K562 (cell line): ENCODE data around the gene DBP. TPM values are rescaled to one million over a fixed set of nuclear protein-coding genes. Genes with fewer than 3 reads are reported as not detected.
A peak's percentile ranks its signal among the peaks of the same experiment; 100 is the strongest.

Source experiments
- ATF3 ChIP-seq, 2 experiments: fragments of 450-650 bp in 1 of 2; sonication (generic) in 1 of 2; formaldehyde crosslinking in 1 of 2; IDR thresholded peaks in 1 of 2; conservative IDR thresholded peaks in 1 of 2; 2 replicates each; pipeline versions ENCODE4 v1.6.1 to v1.8.1; 2016 to 2023; ENCODE audit warnings: mild to moderate bottlenecking in 2 of 2, moderate library complexity in 2 of 2, inconsistent platforms in 1 of 2, missing genetic modification reagents in 1 of 2
- BDP1 ChIP-seq: IDR thresholded peaks from 3 replicates; pipeline ENCODE4 v1.6.1; 2011; ENCODE audit not compliant: insufficient read length, insufficient read depth
- BRD9 ChIP-seq: fragments of 450-650 bp; IDR thresholded peaks from 2 replicates; pipeline ENCODE4 v1.6.1; 2018; ENCODE audit warnings: low read depth; ENCODE audit not compliant: partially characterized antibody
- ESRRB ChIP-seq: fragments of 250-450 bp; sonication (Bioruptor Pico); IDR thresholded peaks from 2 replicates; pipeline ENCODE4 v1.5.0; 2020; ENCODE audit warnings: mild to moderate bottlenecking, moderate library complexity, borderline replicate concordance
- KAT8 ChIP-seq: fragments of 450-650 bp; IDR thresholded peaks from 2 replicates; pipeline ENCODE4 v1.6.1; 2016; ENCODE audit warnings: low read depth, mild to moderate bottlenecking
- MBD2 ChIP-seq: sonication (generic); IDR thresholded peaks from 2 replicates; pipeline ENCODE4 v1.6.1; 2016; ENCODE audit warnings: low read depth, borderline replicate concordance
- NFIX ChIP-seq: fragments of 250-450 bp; sonication (Bioruptor Pico); IDR thresholded peaks from 2 replicates; pipeline ENCODE4 v1.4.0; 2020; ENCODE audit warnings: low read depth, mild to moderate bottlenecking, moderate library complexity
- PTBP1 ChIP-seq: fragments of 200-400 bp; formaldehyde crosslinking; IDR thresholded peaks from 2 replicates; pipeline ENCODE4 v1.6.1; 2017; ENCODE audit warnings: low read depth, low read length
- SLC30A9 ChIP-seq: fragments of 250-450 bp; sonication (Bioruptor Pico); IDR thresholded peaks from 2 replicates; pipeline ENCODE4 v1.8.0; 2022; ENCODE audit warnings: mild to moderate bottlenecking, moderate library complexity
- SMC3 ChIP-seq: conservative IDR thresholded peaks from 2 replicates; pipeline ENCODE4 v1.6.1; 2011; ENCODE audit warnings: low read depth, low read length, improper control_type of control experiment; ENCODE audit not compliant: insufficient read depth
- SNIP1 ChIP-seq: fragments of 450-650 bp; IDR thresholded peaks from 2 replicates; pipeline ENCODE4 v1.7.1; 2017; ENCODE audit warnings: low read depth, mild to moderate bottlenecking
- XRCC4 ChIP-seq: IDR thresholded peaks from one replicate; pipeline ENCODE4 v1.6.1; 2011; ENCODE audit not compliant: insufficient read depth, insufficient read length; ENCODE audit errors: extremely low read depth
- ZNF175 ChIP-seq: fragments of 200-800 bp; sonication (Bioruptor generic); IDR thresholded peaks from 2 replicates; pipeline ENCODE4 v1.6.1; 2016; ENCODE audit warnings: low read depth, mild to moderate bottlenecking, missing genetic modification characterization, missing compliant biosample characterization
- ZNF3 ChIP-seq: fragments of 250-450 bp; sonication (Bioruptor Pico); IDR thresholded peaks from 2 replicates; pipeline ENCODE4 v1.5.0; 2021; ENCODE audit warnings: mild to moderate bottlenecking, moderate library complexity
- ZNF316 ChIP-seq: fragments of 450-650 bp; IDR thresholded peaks from 2 replicates; pipeline ENCODE4 v1.6.1; 2016
- ZNF431 ChIP-seq: sonication (generic); formaldehyde crosslinking; IDR thresholded peaks from 2 replicates; pipeline ENCODE4 v1.8.0; 2022; ENCODE audit warnings: mild to moderate bottlenecking, missing genetic modification reagents
- ZNF57 ChIP-seq: fragments of 450-650 bp; formaldehyde crosslinking; IDR thresholded peaks from 2 replicates; pipeline ENCODE4 v1.4.0; 2020; ENCODE audit warnings: mild to moderate bottlenecking, moderate library complexity
- polyA plus RNA-seq, 8 experiments: library from polyadenylated mRNA; depleted of rRNA in 4 of 8; stranded (reverse) in 5 of 8; unstranded in 3 of 8; fragments of >200 nt; fragmentation: Nextera tagmentation in 2 of 8; fragmentation: Illumina TruSeq in 1 of 8; extraction: Ambion mirVana in 2 of 8; extraction: Trizol in 1 of 8; gene quantifications; 2 replicates each; pipeline versions ENCODE4 v1.2.1 to v1.2.3, GENCODE V29; 2011 to 2014; ENCODE audit warnings: inconsistent platforms in 1 of 8, missing spikeins in 1 of 8
- total RNA-seq, 7 experiments: library from RNA; depleted of rRNA in 6 of 7; stranded (reverse); fragments of >200 nt in 6 of 7; fragmentation: Illumina TruSeq in 2 of 7; extraction: Trizol in 2 of 7; gene quantifications; 2 replicates each; pipeline versions ENCODE4 v1.2.1 to v1.2.3, GENCODE V29; 2011 to 2021; ENCODE audit warnings: low replicate concordance in 1 of 7
- TF ChIP-seq, protein P1 (sequence below): sonication (generic); formaldehyde crosslinking; IDR thresholded peaks from 2 replicates; pipeline ENCODE4 v1.8.0; 2023; ENCODE audit warnings: mild to moderate bottlenecking, missing genetic modification reagents
- TF ChIP-seq, protein P2 (sequence below), 3 experiments: IDR thresholded peaks in 2 of 3; conservative IDR thresholded peaks in 1 of 3; 2 replicates each; pipeline ENCODE4 v1.5.1; 2011 to 2012; ENCODE audit warnings: low read length in 3 of 3, mild to moderate bottlenecking in 3 of 3, control low read depth in 2 of 3, improper control_type of control experiment in 1 of 3, inconsistent platforms in 1 of 3, low read depth in 1 of 3, mixed read lengths in 1 of 3, moderate library complexity in 1 of 3; ENCODE audit not compliant: insufficient read depth in 2 of 3
- TF ChIP-seq, protein P3 (sequence below): fragments of 250-450 bp; sonication (Bioruptor Pico); IDR thresholded peaks from 2 replicates; pipeline ENCODE4 v1.8.0; 2022; ENCODE audit warnings: moderate library complexity, mild to moderate bottlenecking, inconsistent platforms

The DBP gene
- total and polyA plus RNA-seq, 9 of the 15 experiments (the other 6 are each of a cell fraction or from before 2014, with no cell fraction given): 0.25 to 5.5 (median 1.8) TPM

DNA sequence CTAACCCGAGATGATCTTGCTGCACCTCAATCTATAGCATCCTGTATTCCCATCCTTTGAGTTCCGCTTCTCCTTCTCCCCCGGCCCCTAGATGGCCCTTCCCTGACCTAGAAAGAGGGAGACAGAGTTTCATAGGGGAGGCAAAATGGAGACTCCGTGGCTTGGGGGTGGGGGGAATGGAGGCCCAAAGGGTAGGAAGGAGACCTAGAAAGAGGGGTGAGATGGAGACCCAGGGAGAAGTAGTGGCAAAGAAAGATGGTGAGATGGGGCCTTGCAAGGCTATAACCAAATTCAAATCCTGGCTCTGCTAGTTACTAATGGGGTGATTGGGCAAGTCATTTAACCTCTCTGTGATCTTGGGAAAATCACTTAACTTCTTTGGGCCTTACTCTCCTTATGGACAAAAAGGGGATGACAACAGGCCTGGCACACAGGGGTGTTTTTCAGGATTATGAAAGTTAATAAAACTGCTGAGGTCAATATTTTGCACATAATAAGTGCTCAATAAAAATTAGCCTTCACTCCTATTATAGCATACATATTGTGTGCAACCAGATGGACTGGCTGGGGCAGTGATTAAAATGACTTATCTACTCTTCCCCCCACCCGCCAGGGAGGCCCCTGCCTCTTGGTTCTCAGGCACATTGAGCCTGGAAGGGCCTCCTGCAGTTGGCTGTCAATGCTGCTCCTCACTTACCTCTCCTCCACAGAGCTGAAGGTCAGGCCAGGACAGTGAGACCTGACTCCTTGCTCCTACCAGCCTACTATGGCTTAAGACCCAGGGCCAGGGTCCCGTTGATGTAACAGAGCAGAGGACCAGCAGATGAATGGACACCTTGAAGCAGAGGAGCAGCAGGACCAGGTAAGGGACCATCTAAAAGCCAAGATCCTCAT lies 17.2 kb downstream of the DBP start (continued):
- TF ChIP-seq, protein P1, sequence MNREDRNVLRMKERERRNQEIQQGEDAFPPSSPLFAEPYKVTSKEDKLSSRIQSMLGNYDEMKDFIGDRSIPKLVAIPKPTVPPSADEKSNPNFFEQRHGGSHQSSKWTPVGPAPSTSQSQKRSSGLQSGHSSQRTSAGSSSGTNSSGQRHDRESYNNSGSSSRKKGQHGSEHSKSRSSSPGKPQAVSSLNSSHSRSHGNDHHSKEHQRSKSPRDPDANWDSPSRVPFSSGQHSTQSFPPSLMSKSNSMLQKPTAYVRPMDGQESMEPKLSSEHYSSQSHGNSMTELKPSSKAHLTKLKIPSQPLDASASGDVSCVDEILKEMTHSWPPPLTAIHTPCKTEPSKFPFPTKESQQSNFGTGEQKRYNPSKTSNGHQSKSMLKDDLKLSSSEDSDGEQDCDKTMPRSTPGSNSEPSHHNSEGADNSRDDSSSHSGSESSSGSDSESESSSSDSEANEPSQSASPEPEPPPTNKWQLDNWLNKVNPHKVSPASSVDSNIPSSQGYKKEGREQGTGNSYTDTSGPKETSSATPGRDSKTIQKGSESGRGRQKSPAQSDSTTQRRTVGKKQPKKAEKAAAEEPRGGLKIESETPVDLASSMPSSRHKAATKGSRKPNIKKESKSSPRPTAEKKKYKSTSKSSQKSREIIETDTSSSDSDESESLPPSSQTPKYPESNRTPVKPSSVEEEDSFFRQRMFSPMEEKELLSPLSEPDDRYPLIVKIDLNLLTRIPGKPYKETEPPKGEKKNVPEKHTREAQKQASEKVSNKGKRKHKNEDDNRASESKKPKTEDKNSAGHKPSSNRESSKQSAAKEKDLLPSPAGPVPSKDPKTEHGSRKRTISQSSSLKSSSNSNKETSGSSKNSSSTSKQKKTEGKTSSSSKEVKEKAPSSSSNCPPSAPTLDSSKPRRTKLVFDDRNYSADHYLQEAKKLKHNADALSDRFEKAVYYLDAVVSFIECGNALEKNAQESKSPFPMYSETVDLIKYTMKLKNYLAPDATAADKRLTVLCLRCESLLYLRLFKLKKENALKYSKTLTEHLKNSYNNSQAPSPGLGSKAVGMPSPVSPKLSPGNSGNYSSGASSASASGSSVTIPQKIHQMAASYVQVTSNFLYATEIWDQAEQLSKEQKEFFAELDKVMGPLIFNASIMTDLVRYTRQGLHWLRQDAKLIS (CRISPR knock-in tag): no peak
- TF ChIP-seq MBD2 (no peak), BDP1 (no peak), BRD9 (no peak), SLC30A9 (no peak), ZNF3 (no peak), SNIP1 (no peak), PTBP1 (peak; percentile 90; the same call in 1 of the 2 replicates), ZNF316 (peak; percentile 75), XRCC4 (no peak), SMC3 (no peak), ZNF57 (CRISPR knock-in tag) (no peak), KAT8 (no peak), ZNF431 (CRISPR knock-in tag) (no peak), ESRRB (CRISPR knock-in tag) (no peak), ZNF175 (CRISPR knock-in tag) (no peak; the same call in 1 of the 2 replicates), NFIX (CRISPR knock-in tag) (no peak), ATF3 (IDR thresholded peaks at IDR 0.05) (no peak), ATF3 (CRISPR knock-in tag; conservative IDR thresholded peaks at IDR 0.05) (no peak)
- TF ChIP-seq, protein P2, sequence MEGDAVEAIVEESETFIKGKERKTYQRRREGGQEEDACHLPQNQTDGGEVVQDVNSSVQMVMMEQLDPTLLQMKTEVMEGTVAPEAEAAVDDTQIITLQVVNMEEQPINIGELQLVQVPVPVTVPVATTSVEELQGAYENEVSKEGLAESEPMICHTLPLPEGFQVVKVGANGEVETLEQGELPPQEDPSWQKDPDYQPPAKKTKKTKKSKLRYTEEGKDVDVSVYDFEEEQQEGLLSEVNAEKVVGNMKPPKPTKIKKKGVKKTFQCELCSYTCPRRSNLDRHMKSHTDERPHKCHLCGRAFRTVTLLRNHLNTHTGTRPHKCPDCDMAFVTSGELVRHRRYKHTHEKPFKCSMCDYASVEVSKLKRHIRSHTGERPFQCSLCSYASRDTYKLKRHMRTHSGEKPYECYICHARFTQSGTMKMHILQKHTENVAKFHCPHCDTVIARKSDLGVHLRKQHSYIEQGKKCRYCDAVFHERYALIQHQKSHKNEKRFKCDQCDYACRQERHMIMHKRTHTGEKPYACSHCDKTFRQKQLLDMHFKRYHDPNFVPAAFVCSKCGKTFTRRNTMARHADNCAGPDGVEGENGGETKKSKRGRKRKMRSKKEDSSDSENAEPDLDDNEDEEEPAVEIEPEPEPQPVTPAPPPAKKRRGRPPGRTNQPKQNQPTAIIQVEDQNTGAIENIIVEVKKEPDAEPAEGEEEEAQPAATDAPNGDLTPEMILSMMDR (IDR thresholded peaks at IDR 0.05 in 2 of 3, conservative IDR thresholded peaks at IDR 0.05 in 1 of 3; ENCODE audit: insufficient read depth in 2 of 3, low read depth in 1 of 3, low read length in 3 of 3): no peak
- TF ChIP-seq, protein P3, sequence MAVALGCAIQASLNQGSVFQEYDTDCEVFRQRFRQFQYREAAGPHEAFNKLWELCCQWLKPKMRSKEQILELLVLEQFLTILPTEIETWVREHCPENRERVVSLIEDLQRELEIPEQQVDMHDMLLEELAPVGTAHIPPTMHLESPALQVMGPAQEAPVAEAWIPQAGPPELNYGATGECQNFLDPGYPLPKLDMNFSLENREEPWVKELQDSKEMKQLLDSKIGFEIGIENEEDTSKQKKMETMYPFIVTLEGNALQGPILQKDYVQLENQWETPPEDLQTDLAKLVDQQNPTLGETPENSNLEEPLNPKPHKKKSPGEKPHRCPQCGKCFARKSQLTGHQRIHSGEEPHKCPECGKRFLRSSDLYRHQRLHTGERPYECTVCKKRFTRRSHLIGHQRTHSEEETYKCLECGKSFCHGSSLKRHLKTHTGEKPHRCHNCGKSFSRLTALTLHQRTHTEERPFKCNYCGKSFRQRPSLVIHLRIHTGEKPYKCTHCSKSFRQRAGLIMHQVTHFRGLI (CRISPR knock-in tag): no peak
